Esophagus muscularis mucosa (tissue), 4 donors: ENCODE data around the gene ZCCHC13. TPM values are rescaled to one million over a fixed set of nuclear protein-coding genes. Genes with fewer than 3 reads are reported as not detected.

Experiments used
- DNase-seq: peaks from one replicate; pipeline ENCODE4 v3.0.0-alpha.2; 2017; ENCODE audit errors: extremely low spot score
- H3K27ac ChIP-seq, 4 donors: fragments of 200-600 bp; sonication (generic); replicated peaks in 1 of 4; 1 replicate in 3 of 4; 2 replicates in 1 of 4; pipeline ENCODE4 v1.5.1; 2016 to 2019; ENCODE audit warnings: mild to moderate bottlenecking in 1 of 4
- H3K27me3 ChIP-seq, 4 donors: fragments of 200-600 bp; sonication (generic); one replicate each; pipeline versions ENCODE4 v1.5.1 to v1.6.0; 2016 to 2019
- H3K36me3 ChIP-seq, 4 donors: fragments of 200-600 bp; sonication (generic); one replicate each; pipeline ENCODE4 v1.5.1; 2016 to 2019
- H3K4me1 ChIP-seq, 4 donors: fragments of 200-600 bp; sonication (generic); one replicate each; pipeline ENCODE4 v1.5.1; 2016 to 2019
- H3K4me3 ChIP-seq, 4 donors: fragments of 200-600 bp; sonication (generic); 1 replicate in 2 of 4; 2 replicates in 2 of 4; pipeline ENCODE4 v1.5.1; 2016 to 2019; ENCODE audit warnings: mild to moderate bottlenecking in 4 of 4, moderate library complexity in 1 of 4
- H3K9me3 ChIP-seq, 4 donors: fragments of 200-600 bp; sonication (generic); 1 replicate in 3 of 4; 2 replicates in 1 of 4; pipeline ENCODE4 v1.5.1; 2016 to 2019
- CTCF ChIP-seq, 3 experiments: fragments of 200-600 bp in 2 of 3; fragments of 450-650 bp in 1 of 3; sonication (generic) in 2 of 3; IDR thresholded peaks; one replicate each; pipeline ENCODE4 v1.5.1; 2017 to 2019; ENCODE audit warnings: antibody characterized with exemption in 3 of 3, mild to moderate bottlenecking in 2 of 3, moderate library complexity in 1 of 3
- EP300 ChIP-seq: sonication (generic); formaldehyde crosslinking; IDR thresholded peaks from one replicate; pipeline ENCODE4 v1.6.1; 2017; ENCODE audit warnings: antibody characterized with exemption
- POLR2A ChIP-seq: fragments of 450-650 bp; IDR thresholded peaks from one replicate; pipeline ENCODE4 v1.6.1; 2017; ENCODE audit warnings: antibody characterized with exemption, moderate library complexity, mild to moderate bottlenecking, low read depth
- POLR2AphosphoS5 ChIP-seq, 2 donors: sonication (generic); formaldehyde crosslinking; IDR thresholded peaks; one replicate each; pipeline ENCODE4 v1.6.1; 2017; ENCODE audit warnings: antibody characterized with exemption in 2 of 2
- WGBS: methylation state at CpG from one replicate; pipeline ENCODE4 v1.1.5; 2018; 5-methylcytosine and 5-hydroxymethylcytosine counted together
- intact Hi-C: fragments of 100-400 bp; cut with DNase I; formaldehyde crosslinking; loops from one replicate; pipeline ENCODE4 v1.15.1; 2023
- small RNA-seq, 3 donors: library from RNA; depleted of rRNA; stranded (forward); fragments of <200 nt; gene quantifications; one replicate each; pipeline ENCODE3, GENCODE V24; 2016
- total RNA-seq, 4 donors: library from RNA; depleted of rRNA; stranded (reverse); fragments of >200 nt; gene quantifications; one replicate each; pipeline versions ENCODE4 v1.1.0 to v1.2.1, GENCODE V29; 2016

ZCCHC13 gene
- total RNA-seq, 4 donors from 2014 or later = not detected

- Histone ChIP-seq H3K27ac (no peak overlapping the region), H3K9me3 (no peaks in the 10 kb centered on the region), H3K27me3 (no peaks in the 10 kb centered on the region), H3K4me3 (no peak overlapping the region), H3K4me1 (no peaks in the 10 kb centered on the region), H3K36me3 (no peaks in the 10 kb centered on the region)
- intact Hi-C loops = no loop called here
- WGBS = no CpG with 5 or more reads among the region's 1 CpG
- DNase-seq = no peak
- TF ChIP-seq POLR2A = no peak
- no peak for TF ChIP-seq CTCF (IDR thresholded peaks at IDR 0.05)
- no peak for TF ChIP-seq EP300
- no peak for TF ChIP-seq POLR2AphosphoS5 (IDR thresholded peaks at IDR 0.05)
These were observed 50.0 kb downstream of the ZCCHC13 start for GRCh38 chrX:74353984-74354383.

Small RNAs within 50 kb of the gene (small RNA-seq; reads per million reads assigned to genes)
- gene AC004386.2 (0 reads per million in 3 donors), gene MIR374A (7.5 to 21.1 (median 18.7) reads per million in 3 donors), gene MIR545 (0 to 1.5 (median 0) reads per million in 3 donors), gene RF02119 (0 reads per million in 3 donors), gene RF02120 (0 reads per million in 3 donors), gene RF02121 (0 reads per million in 3 donors), gene RF02122 (0 reads per million in 3 donors), gene RF02123 (0 reads per million in 3 donors)

Other genes with a start within 250 kb of the ZCCHC13 start
- gene SLC16A2, start 117.3 kb downstream of the ZCCHC13 start, total RNA-seq = 10 to 100 TPM in 1 of 4 donors, 1 to 10 TPM in 3; 7.3 to 13.7 (median 9.6) TPM